HG02678 (cell line): ENCODE results near the gene INHBC.
"Not testable (repeated sequence)": the region's sequence is repeated elsewhere in the genome, so short reads cannot be mapped to it uniquely, and the experiment has no call there.

Experiments
- ATAC-seq: cut with Tn5 transposase; IDR thresholded peaks from one replicate; pipeline ENCODE4 v1.9.1; 2021; ENCODE audit warnings: mild to moderate bottlenecking, moderate library complexity; ENCODE audit not compliant: unreplicated experiment

The INHBC gene, protein sequence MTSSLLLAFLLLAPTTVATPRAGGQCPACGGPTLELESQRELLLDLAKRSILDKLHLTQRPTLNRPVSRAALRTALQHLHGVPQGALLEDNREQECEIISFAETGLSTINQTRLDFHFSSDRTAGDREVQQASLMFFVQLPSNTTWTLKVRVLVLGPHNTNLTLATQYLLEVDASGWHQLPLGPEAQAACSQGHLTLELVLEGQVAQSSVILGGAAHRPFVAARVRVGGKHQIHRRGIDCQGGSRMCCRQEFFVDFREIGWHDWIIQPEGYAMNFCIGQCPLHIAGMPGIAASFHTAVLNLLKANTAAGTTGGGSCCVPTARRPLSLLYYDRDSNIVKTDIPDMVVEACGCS

GRCh38 chr12:57434517-57435223, at the start of gene INHBC:
Gene INHBC (plus strand): TSS chr12:57434784. CDS start chr12:57434887, 103 bp downstream.
- ATAC-seq, result no peak

- ATAC-seq, result no peak
Observed at GRCh38 chr12:57385586-57385985, 49.0 kb upstream of the INHBC start.

GRCh38 chr12:57386187-57386720, 48.3 kb upstream of the INHBC start:
- no peak for ATAC-seq

DNA sequence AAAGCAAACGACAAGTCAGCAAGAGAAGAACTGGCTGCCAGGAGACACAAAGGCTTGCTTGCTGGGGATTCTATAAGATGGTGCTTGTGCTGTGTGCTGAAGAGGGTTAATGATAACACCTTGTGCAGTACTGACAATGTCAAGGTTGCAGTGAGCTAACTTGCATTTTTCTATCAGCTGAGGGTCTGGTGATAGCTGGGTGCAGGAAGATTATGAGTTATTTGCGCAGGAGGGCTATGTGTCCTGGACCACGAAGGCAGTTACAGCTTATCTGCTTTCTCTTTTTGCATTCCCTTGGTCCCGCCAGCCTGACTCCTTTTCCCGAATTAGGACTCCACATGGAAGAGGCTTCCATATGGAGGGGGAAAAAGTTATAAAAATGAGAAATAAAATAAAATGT, 46.2 kb upstream of the INHBC start:
- ATAC-seq, result no peak

DNA sequence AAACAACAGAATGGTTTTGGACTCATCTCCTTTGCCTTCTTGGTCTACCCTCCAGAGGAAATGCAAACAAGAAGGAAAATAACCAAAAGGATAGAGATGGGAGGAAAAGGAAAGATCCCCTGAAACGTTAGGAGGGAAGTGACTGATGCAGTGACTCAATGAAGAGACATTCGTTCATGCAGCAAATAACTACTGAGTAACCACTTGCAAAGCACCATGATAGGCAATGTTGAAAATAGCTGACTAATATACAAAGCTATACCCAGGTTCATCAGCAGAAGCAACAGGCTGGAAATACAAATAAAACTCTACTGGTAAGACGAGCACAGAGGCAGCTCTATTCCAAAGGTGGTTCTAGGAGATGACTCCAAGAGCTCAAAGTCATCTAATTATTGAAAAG, 45.6 kb upstream of the INHBC start:
- ATAC-seq, result no peak

DNA sequence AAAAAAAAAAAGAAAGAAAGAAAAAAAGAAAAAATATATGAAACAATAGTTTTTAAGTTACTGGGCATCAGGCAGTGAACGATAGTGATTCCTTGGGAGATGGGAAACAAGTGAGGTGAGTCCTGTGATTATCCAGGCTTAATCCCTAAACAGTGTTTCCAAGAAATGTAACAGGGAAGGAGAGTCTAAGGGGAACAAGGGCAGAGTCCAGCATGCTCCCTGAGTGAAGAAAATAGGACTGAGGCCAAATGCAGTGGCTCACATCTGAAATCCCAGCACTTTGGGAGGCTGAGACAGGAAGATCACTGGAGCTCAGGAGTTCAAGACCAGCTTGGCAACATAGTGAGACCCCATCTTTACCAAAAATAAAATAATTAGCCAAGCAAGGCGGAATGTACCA, 44.4 kb upstream of the INHBC start:
- ATAC-seq, result no peak

DNA sequence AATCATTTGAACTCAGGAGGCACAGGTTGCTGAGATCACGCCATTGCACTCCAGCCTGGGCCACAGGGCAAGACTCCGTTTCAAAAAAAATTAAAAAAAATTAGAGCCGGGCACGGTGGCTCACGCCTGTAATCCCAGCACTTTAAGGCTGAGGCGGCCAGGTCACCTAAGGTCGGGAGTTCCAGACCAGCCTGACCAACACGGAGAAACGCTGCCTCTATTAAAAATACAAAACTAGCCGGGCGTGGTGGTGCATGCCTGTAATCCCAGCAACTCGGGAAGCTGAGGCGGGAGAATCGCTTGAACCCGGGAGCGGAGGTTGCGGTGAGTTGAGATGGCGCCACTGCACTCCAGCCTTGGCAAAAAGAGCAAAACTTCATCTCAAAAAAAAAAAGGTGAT, 39.5 kb upstream of the INHBC start:
- ATAC-seq, result no peak

DNA sequence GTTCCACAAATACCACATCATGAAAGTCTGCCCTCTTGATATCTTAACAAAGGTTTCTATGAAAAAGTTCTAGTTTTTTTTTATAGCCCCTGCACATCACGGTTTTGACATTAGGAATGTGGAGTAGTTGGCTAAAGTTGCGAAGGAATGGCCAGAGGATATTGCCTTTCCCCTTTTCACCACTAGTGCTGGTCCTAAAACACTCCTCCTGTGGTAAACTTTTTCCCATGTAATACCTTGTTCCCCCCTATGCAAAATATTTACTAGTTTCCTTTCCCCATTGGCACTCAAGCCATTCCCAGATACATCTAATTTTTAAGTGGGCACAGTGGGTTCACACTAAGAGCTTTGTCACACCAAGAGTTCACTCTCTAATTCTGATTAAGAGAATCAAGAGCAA, 37.1 kb upstream of the INHBC start:
- ATAC-seq, result no peak

- not testable (repeated sequence) for ATAC-seq
Observed at GRCh38 chr12:57399718-57400463, 34.7 kb upstream of the INHBC start.

- no peak for ATAC-seq
Observed at GRCh38 chr12:57401165-57401564, 33.4 kb upstream of the INHBC start.

GRCh38 chr12:57402156-57402555, 32.4 kb upstream of the INHBC start:
- not testable (repeated sequence) for ATAC-seq

- no peak for ATAC-seq
Observed at GRCh38 chr12:57404966-57405640, 29.5 kb upstream of the INHBC start.

GRCh38 chr12:57410534-57410933, 24.1 kb upstream of the INHBC start:
- ATAC-seq, result no peak

DNA sequence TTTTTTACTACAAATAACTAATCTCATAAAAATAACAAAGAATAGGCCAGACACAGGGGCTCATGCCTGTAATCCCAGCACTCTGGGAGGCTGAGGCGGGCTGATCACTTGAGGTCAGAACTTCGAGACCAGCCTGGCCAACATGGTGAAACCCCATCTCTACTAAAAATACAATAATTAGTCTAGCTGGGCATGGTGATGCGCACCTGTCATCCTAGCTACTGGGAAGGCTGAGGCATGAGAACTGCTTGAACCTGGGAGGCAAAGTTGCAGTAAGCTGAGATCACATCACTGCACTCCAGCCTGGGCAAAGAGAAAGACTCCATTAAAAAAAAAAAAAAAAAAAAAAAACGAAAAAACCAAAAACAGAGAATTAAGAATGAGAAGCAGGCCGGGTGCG, 20.4 kb upstream of the INHBC start:
- ATAC-seq, result not testable (repeated sequence)

GRCh38 chr12:57415088-57415487, 19.5 kb upstream of the INHBC start:
- no peak for ATAC-seq

DNA sequence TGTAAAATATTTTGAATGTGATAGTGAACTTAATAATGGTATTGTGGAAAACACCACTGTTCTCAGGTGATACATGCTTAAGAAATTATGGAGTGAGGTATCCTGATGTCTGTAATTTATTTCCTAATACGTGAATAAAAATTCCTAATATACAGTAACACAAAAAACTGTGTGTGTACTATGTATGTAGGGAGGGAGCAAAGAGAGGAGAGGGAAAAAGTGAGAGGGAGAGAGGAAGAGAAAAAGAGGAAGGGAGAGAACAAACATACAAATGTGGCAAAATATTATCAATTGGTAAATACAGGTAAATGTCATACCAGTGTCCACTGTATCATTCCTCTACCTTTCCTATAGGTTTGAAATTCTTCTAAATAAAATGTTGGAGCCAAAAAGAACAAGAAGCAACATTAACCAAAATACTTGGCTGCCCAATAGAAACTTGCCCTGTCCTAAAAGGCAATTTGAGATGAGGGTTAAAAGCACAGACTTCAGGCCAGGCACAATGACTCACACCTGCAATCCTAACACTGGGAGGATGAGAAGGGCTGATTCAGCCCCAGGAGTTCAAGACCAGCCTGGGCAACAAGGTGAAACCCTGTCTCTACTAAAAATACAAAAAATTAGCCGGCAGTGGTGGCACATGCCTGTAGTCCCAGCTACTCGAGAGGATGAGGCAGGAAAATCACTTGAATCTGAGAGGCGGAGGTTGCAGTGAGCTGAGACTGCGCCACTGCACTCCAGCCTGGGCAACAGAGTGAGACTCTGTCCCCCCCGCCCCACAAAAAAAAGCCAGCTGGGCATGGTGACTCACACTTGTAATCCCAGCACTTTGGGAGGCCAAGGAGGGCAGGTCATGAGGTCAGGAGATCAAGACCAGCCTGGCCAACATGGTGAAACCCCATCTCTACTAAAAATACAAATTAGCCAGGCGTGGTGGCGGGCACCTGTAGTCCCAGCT, 18.3 kb upstream of the INHBC start:
- ATAC-seq, result no peak

- no peak for ATAC-seq
Observed at GRCh38 chr12:57418255-57418654, 16.3 kb upstream of the INHBC start.

GRCh38 chr12:57419495-57419894, 15.1 kb upstream of the INHBC start:
- no peak for ATAC-seq

GRCh38 chr12:57420482-57420881, 14.1 kb upstream of the INHBC start:
- ATAC-seq, result no peak

DNA sequence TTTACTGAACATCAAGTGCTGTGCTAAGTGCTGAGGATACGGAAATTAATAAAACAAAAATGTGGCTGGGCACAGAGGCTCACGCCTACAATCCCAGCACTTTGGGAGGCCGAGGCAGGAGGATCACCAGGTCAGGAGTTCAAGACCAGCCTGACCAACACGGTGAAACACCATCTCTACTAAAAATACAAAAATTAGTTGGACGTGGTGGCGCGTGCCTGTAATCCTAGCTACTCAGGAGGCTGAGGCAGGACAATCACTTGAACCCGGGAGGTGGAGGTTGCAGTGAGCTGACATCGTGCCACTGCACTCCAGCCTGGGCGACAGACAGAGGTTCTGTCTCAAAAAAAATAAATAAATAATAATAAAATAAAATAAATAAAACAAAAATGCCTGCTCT, 7.6 kb upstream of the INHBC start:
- ATAC-seq, result not testable (repeated sequence)
